Smooth muscle cell (in vitro differentiated cells): Measurements from ENCODE around the gene INPP5D. TPM values are rescaled to one million over a fixed set of nuclear protein-coding genes. Genes with fewer than 3 reads are reported as not detected.

Experiments used
- DNase-seq: peaks from one replicate; lab custom pipeline; 2025; ENCODE audit not compliant: unreplicated experiment; lab: John Stamatoyannopoulos, UW
- H2AFZ ChIP-seq: fragments of 200-600 bp; sonication (generic); 2 replicates; pipeline ENCODE4 v1.6.0; 2016; ENCODE audit warnings: antibody characterized with exemption, low read depth, mild to moderate bottlenecking
- H3F3A ChIP-seq: fragments of 200-600 bp; sonication (generic); 2 replicates; pipeline ENCODE4 v1.6.0; 2017; ENCODE audit warnings: antibody characterized with exemption, low read depth
- H3K27ac ChIP-seq: fragments of 200-600 bp; sonication (generic); 2 replicates; pipeline ENCODE4 v1.5.1; 2016; ENCODE audit warnings: low read depth, mild to moderate bottlenecking
- H3K27me3 ChIP-seq: fragments of 200-600 bp; sonication (generic); 2 replicates; pipeline ENCODE4 v1.6.1; 2016; ENCODE audit warnings: low read depth, mild to moderate bottlenecking
- H3K36me3 ChIP-seq: fragments of 200-600 bp; sonication (generic); 2 replicates; pipeline ENCODE4 v1.5.1; 2016; ENCODE audit warnings: low read depth
- H3K4me1 ChIP-seq: fragments of 200-600 bp; sonication (generic); 2 replicates; pipeline ENCODE4 v1.5.1; 2016; ENCODE audit warnings: low read depth
- H3K4me2 ChIP-seq: fragments of 200-600 bp; sonication (generic); 2 replicates; pipeline ENCODE4 v1.6.0; 2016; ENCODE audit warnings: mild to moderate bottlenecking
- H3K4me3 ChIP-seq: fragments of 200-600 bp; sonication (generic); 2 replicates; pipeline ENCODE4 v1.5.1; 2016; ENCODE audit warnings: mild to moderate bottlenecking
- H3K79me2 ChIP-seq: fragments of 200-600 bp; sonication (generic); 2 replicates; pipeline ENCODE4 v1.6.0; 2016; ENCODE audit warnings: low read depth, mild to moderate bottlenecking
- H3K9ac ChIP-seq: fragments of 200-600 bp; sonication (generic); 2 replicates; pipeline ENCODE4 v1.6.0; 2016; ENCODE audit warnings: low read depth
- H3K9me3 ChIP-seq: fragments of 200-600 bp; sonication (generic); replicated peaks from 2 replicates; pipeline ENCODE4 v1.5.1; 2016; ENCODE audit warnings: low read depth
- H4K20me1 ChIP-seq: fragments of 200-600 bp; sonication (generic); 2 replicates; pipeline ENCODE4 v1.6.0; 2016; ENCODE audit warnings: low read depth
- CTCF ChIP-seq: fragments of 200-600 bp; sonication (generic); IDR thresholded peaks from 2 replicates; pipeline ENCODE4 v1.5.1; 2017; ENCODE audit warnings: borderline replicate concordance, mild to moderate bottlenecking, antibody characterized with exemption; ENCODE audit not compliant: insufficient read depth, poor library complexity, severe bottlenecking
- WGBS: methylation state at CpG from one replicate; pipeline ENCODE4 v1.1.7; 2016; ENCODE audit warnings: low lambda C conversion rate; 5-methylcytosine and 5-hydroxymethylcytosine counted together
- polyA plus RNA-seq: library from polyadenylated mRNA; unstranded; fragments of >200 nt; fragmentation: Nextera tagmentation; extraction: Ambion mirVana; gene quantifications from 2 replicates; pipeline ENCODE4 v1.2.1, GENCODE V29; 2016
- total RNA-seq: library from RNA; depleted of rRNA; stranded (reverse); fragments of >200 nt; gene quantifications from 2 replicates; pipeline ENCODE4 v1.2.3, GENCODE V29; 2014

The INPP5D gene
- total and polyA plus RNA-seq, 2 experiments from 2014 or later, result 5.6 to 17.8 TPM

GRCh38 chr2:233124421-233125080, 64.4 kb downstream of the INPP5D start:
- Histone ChIP-seq H4K20me1 (no peaks in the 10 kb centered on the region), H3F3A (no peaks in the 10 kb centered on the region), H3K9ac (no peak overlapping the region), H3K79me2 (no peaks in the 10 kb centered on the region), H3K4me1 (no peaks in the 10 kb centered on the region), H3K27me3 (no peaks in the 10 kb centered on the region), H3K4me3 (no peak overlapping the region), H3K36me3 (no peaks in the 10 kb centered on the region), H3K4me2 (no peak overlapping the region), H3K27ac (no peak overlapping the region), H2AFZ (no peak overlapping the region), H3K9me3 (no peaks in the 10 kb centered on the region)
- no peak for DNase-seq
- no peak for TF ChIP-seq CTCF
- 88% methylated on average over 21 of the region's 21 CpGs for WGBS

DNA sequence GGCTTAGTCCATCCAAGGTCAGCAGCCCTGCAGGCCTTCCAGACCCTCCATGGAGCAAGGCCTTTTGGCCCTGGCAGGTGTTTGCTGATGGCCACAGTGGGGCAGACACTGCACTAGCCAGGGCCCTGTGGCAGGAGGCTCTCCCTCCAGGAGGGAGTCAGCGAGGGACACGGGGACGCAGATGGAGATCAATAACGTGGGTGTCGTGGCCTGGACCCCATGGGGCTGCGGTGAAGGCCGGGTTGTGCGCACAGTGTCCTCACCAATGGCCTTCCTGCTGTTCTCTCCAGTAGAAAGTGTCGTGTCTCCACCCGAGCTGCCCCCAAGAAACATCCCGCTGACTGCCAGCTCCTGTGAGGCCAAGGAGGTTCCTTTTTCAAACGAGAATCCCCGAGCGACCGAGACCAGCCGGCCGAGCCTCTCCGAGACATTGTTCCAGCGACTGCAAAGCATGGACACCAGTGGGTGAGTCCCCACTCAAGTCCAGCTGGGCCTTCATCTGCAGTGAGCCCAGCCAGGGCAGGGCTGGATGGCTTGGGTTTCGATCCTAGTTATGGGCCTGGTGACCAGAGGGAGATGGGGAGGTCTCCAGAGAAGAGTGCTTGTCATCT, 65.4 kb downstream of the INPP5D start:
- TF ChIP-seq CTCF, result no peak
- Histone ChIP-seq H4K20me1 (no peaks in the 10 kb centered on the region), H3K4me2 (no peak overlapping the region), H2AFZ (no peak overlapping the region), H3K36me3 (no peaks in the 10 kb centered on the region), H3K9ac (no peak overlapping the region), H3K4me3 (no peak overlapping the region), H3K9me3 (no peaks in the 10 kb centered on the region), H3K4me1 (no peaks in the 10 kb centered on the region), H3K27me3 (no peaks in the 10 kb centered on the region), H3K27ac (no peak overlapping the region), H3F3A (no peaks in the 10 kb centered on the region), H3K79me2 (no peaks in the 10 kb centered on the region)
- DNase-seq, result no peak
- WGBS, result 95% methylated on average over 20 of the region's 20 CpGs

DNA sequence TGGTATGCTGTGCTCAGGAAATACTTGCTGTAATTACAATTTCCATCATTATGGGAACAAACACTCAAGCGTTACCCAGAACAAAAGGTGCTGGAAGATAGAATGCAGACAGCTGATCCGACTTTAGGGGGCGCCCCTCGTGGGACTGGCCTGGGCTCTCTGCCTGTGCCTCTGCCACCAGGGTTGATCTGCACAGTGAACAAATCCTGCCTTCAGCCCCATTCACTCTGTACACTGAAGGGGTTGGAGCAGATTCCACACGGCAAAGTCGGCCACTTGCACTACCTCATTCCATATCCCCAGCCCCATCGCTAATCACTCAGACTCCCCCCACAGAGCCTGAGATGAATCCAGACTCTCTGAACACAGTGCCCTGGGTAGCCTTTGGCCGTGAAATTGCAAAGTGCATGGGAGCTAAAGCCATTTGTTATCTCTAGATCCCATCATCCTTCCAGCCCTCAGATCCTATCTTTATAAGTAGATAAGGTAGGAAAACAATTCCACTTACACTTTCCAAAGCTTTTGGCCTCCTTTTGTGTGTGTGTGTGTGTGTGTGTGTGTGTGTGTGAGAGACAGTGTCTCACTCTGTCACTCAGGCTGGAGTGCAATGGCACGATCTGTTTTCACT, 69.3 kb downstream of the INPP5D start:
- 33% methylated on average over 9 of the region's 9 CpGs for WGBS
- no peak for TF ChIP-seq CTCF
- Histone ChIP-seq H3K4me2 (no peak overlapping the region), H3K4me1 (no peaks in the 10 kb centered on the region), H4K20me1 (no peaks in the 10 kb centered on the region), H3K9me3 (no peaks in the 10 kb centered on the region), H3K27me3 (peaks cover 3% of the 10 kb centered on the region), H3K4me3 (no peak overlapping the region), H3K27ac (no peak overlapping the region), H3K9ac (no peak overlapping the region), H3F3A (no peaks in the 10 kb centered on the region), H3K79me2 (no peaks in the 10 kb centered on the region), H2AFZ (no peak overlapping the region), H3K36me3 (no peaks in the 10 kb centered on the region)
- DNase-seq, result no peak

- Histone ChIP-seq H3K9me3 (no peaks in the 10 kb centered on the region), H3K9ac (no peak overlapping the region), H3K27me3 (peaks cover 3% of the 10 kb centered on the region), H3K4me2 (no peak overlapping the region), H3K27ac (no peak overlapping the region), H3K4me1 (no peaks in the 10 kb centered on the region), H4K20me1 (no peaks in the 10 kb centered on the region), H3K4me3 (no peak overlapping the region), H3K79me2 (no peaks in the 10 kb centered on the region), H3K36me3 (no peaks in the 10 kb centered on the region), H3F3A (no peaks in the 10 kb centered on the region), H2AFZ (no peak overlapping the region)
- no peak for DNase-seq
- WGBS, result 79% methylated on average over 6 of the region's 6 CpGs
- TF ChIP-seq CTCF, result no peak
Measured at GRCh38 chr2:233130024-233130423, 69.9 kb downstream of the INPP5D start.
